CD4-positive, alpha-beta T cell treated with Interleukin-12 subunit alpha and Interleukin-12 subunit beta, for 1 hour (primary cell): ENCODE results near the gene GLIPR2.
A peak's percentile ranks its signal among the peaks of the same experiment; 100 is the strongest.
"Not testable (repeated sequence)": the region's sequence is repeated elsewhere in the genome, so short reads cannot be mapped to it uniquely, and the experiment has no call there.

Experiments
- DNase-seq: peaks from one replicate; pipeline ENCODE4 v3.0.0-alpha.2; 2020

Gene GLIPR2

GRCh38 chr9:36145970-36146369, 9.4 kb downstream of the GLIPR2 start:
- no peak for DNase-seq

DNA sequence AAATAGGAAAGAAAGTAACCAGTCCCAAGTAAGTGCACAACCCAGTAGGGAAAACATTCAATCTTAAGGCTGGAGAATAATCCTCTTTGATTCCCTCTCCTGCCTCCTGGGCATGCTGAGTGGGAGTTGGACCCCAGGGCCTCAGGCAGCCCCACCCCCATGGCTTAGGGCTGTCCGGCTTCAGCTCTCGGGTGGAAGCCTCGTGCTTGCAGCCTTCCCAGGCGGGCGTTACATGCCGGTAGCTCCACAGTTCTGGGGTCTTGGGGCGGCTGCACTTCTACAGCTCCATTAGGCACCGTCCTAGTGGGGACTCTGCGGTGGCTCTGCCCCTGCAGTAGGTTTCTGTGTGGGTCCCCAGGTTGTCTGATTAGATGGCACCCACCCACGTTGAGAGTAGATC, 10.1 kb downstream of the GLIPR2 start:
- no peak for DNase-seq

- DNase-seq = no peak
Observed at GRCh38 chr9:36147441-36148175, 11.1 kb downstream of the GLIPR2 start.

DNA sequence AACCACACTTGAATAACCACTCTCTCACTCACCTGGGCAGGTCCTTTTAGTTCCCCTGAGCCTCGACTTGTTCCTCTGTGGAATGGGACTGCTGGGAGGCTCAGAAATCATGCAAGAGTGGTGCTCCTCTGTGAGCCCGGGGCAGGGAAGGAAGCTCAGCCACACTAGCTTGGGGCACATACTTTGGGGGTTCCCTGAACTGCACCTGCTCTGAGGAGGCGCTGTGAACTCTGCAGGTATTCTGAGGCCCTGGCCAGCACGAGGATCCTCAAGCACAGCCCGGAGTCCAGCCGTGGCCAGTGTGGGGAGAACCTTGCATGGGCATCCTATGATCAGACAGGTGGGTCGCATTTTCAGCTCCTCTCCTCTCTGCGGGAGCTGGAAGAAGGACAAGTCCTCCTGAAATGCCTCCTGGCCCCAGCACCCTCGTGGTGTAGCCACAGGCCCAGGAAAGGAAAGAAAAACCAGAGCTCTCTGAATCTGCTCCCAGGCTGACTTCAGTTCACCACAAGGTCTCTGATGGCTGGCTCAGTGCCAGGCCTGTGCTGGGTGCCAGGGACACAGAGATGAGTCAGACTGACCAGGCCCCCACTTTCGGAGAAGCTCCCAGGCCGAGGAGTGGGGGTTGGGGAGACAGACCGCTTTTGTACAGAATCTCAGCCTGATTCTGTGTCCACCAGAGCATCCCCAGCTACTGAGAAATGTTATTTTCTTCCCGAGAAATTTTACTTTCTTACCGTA, 11.9 kb downstream of the GLIPR2 start:
- peak; percentile 77 for DNase-seq

DNA sequence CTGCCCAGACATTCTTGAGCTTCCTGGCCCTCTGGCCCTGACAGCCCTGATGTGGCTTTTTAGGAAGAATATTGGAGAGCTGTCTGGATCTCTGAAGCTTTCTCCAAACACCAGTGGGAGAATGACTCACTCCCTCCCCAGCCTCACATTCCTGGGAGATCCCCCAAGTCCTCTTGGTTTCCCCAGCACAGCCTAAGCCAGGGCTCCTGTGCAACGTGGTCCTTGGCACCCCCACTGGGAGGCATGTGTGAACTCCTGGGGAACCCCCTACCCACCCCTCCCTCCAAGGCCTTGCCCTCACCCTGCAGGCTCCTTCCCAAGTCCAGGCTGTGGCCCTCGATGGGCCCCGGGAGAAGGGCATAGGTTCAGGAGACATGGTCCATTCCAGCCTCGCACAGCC, 12.7 kb downstream of the GLIPR2 start:
- DNase-seq = no peak

DNA sequence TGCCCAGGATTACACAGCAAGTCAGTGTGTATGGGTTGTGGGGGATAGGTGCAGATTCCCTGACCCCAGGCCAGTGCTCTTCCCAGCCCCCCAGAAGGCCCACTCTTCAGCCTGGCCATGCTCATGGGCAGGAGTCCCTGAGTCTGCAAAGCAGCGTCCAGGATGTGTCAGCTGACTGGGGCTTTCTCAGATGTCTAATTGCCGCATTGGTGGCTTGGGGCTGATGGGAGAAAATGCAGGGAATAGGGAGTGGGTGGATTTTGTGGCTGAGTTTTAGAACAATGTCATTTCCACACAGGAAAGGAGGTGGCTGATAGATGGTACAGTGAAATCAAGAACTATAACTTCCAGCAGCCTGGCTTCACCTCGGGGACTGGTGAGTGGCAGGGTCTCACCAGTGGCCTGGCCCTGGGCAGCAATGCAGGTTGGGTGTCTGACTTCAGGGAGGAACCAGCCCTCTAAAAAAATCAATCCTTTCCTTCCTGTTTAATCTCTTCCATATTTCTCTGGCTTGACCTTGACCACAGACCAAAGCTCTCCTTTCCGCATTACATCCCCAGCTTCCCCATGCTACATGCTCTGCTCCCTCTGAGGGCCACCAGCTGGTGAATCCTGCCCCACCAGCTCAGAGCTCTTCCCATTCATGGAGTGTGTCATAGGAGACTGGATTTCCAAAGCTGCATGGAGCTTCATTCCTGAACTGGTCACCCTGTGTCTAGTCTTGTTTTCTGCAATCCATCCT, 14.2 kb downstream of the GLIPR2 start:
- DNase-seq = no peak

GRCh38 chr9:36151316-36152210, 15.0 kb downstream of the GLIPR2 start:
- peak; percentile 90 for DNase-seq

- no peak for DNase-seq
Observed at GRCh38 chr9:36152741-36153438, 16.4 kb downstream of the GLIPR2 start.

DNA sequence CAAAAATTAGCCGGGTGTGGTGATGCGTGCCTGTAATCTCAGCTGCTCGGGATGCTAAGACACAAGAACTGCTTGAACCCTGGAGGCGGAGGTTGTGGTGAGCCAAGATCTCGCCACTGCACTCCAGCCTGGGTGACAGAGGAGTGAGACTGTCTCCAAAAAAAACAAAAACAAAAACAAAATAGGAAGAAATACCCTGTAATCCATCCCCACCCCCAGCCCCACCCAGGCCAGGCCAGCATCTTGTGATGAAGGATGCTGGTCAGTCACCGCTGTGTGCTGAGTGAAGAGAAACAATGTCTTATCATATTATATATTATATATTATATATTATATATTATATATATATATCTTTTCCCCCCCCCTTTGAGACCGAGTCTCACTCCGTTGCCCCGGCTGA, 17.2 kb downstream of the GLIPR2 start:
- DNase-seq = no peak

DNA sequence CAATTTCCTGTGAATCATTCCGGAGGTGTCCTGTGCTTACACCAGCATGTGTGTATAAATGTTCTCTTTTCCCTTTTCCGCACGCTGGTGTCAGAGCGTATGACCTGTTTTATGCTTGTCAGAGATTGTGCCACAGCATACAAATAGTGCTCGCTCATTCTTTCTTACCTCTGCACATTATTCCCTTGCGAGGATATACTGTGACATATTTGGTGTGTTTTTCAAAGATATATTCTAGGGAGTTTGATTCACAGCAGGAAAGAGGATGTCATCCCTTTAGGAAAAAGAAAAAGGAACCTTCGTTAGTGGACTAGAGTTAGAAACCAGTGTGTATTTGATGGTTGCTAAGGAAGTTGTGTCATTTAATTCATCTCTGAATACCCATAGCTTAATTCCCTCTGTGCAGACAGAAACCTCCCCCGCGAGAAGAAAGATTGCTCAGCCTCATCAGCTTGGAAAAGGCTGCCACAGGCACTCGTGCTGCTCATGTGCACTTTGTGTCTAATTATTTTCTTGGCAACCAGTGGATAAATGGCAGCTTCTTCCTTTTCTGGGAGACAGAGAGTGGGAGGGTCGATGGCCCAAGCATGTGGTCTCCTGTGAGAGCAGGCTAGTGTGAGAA, 17.9 kb downstream of the GLIPR2 start:
- DNase-seq = no peak

- DNase-seq = no peak
Observed at GRCh38 chr9:36156116-36156515, 19.6 kb downstream of the GLIPR2 start.

DNA sequence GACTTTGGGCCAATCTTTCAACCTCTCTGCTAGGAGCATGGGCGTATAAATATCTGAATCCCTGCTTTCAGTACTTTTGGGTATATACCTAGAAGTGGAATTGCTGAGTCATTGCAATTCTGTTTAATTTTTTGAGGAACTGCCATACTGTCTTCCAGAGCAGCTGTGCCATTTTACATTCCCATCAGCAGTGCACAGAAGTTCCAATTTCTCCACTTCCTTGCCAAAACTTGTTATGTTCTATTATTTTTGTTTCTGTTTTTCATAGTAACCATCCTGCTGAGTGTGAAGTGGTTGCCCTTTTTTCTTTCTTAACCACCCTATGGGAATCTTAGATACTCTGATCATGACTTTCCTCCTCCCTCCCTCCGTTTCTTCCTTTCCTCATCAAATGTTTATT, 21.6 kb downstream of the GLIPR2 start:
- no peak for DNase-seq

- no peak for DNase-seq
Observed at GRCh38 chr9:36158917-36159316, 22.4 kb downstream of the GLIPR2 start.

DNA sequence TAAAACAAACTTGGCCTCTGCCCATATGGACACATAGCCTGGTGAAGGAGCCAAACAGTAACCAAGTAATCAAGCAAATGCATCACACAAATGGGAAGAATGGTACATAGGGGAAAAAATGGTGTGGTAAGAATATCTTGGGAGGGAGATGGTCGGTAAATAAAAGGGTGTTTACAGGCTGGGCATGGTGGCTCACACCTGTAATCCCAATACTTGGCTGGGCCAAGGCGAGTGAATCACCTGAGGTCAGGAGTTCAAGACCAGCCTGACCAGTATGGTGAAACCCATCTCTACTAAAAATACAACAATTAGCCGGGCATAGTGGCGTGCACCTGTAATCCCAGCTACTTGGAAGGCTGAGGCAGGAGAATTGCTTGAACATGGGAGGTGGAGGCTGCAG, 23.0 kb downstream of the GLIPR2 start:
- not testable (repeated sequence) for DNase-seq

- DNase-seq = not testable (repeated sequence)
Observed at GRCh38 chr9:36160126-36160525, 23.6 kb downstream of the GLIPR2 start.

DNA sequence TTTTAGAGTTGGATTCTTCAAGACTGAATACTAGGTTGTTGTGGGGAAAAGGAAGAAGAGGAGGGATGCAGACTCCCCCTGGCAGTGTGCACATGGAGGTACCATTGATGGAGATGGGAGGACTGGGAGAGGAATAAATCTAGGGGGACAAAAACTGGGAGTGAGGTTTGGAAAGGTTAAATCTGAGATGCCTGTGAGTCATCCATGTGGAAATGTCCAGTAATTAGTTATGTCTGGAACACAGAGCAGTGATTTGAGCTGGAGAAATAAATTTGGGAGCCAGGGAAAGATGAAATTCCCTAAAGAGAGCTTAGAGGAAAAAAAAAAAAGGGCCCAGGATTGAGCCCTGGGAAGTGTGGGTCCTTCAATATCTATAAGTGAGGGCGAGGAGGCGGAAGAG, 24.7 kb downstream of the GLIPR2 start:
- no peak for DNase-seq

DNA sequence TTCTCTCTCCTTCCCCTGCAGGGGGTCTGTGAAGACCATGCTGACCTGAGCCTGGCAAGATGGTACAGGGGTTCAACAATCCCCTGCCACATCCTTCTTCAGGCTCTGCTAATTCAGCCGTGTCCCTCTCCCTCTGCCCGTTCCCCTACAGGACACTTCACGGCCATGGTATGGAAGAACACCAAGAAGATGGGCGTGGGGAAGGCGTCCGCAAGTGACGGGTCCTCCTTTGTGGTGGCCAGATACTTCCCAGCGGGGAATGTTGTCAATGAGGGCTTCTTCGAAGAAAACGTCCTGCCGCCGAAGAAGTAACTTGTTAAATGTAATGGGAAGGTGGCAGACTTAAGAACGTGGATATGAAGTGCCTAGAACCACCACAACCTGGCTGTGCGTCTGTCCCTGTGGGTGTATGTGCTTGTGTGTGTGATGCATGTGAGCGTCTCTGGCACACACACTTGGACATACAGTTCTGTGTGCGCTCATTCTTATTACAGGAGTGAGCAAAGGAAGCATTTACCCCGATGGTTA, 25.7 kb downstream of the GLIPR2 start:
- DNase-seq = no peak

DNA sequence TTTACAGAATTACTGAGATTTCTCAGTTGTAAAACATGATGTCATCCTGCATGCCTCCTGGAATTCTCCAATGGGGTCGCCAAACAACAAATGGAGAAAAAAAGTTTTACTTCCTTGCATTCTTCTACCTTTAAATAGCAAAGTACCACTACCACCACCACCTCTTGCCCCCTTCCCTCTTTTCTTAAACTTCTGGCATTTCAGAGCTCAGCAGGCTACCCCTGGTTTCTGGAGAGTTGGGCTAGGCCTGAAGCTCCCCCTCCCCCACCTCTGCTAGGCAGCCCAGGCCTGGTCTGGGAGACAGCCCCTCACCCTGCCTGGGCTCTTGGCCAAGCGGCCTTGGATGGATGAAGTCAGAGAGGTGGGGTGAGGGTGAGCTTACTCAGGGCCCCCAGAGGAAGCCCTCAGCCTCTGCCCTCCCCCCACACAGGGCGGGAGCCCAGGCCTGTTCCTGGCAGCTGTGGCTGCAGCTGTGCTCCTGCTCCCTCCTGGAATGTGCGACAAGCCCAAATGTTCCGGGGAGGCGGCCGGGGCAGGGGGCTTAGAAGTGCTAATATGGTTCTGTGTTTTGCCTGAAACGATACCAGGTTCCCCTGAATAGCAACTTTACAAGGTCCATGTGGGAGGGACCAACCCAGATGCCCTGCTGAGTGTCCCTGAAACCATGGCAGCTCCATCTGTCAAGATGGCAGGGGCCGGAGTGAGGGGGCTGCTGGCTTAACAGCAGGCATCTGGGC, 26.7 kb downstream of the GLIPR2 start:
- DNase-seq = no peak

GRCh38 chr9:36163786-36164170, 27.2 kb downstream of the GLIPR2 start:
- no peak for DNase-seq

DNA sequence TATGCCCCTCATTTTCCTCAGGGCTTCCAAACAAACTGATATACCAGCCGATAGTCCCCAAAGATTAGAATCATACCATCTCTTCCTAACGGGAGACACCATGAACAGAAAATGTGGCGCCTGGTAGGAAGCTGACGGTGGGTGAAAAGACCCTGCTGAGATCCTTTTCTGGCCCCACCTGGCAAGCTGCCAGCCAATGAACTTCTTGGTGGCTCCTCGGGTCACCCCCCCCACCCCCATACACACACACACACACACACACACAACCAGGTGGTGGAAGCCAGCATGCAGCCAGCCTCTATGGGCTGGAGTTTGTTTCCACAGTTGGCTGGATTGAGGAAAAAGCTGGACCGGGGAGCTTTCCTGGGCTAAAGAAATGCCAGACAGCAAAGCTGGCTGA, 27.8 kb downstream of the GLIPR2 start:
- DNase-seq = no peak

- no peak for DNase-seq
Observed at GRCh38 chr9:36164989-36165388, 28.5 kb downstream of the GLIPR2 start.
